WERI-Rb-1 (cell line): ENCODE data around the gene CACNB1.

Experiments
- DNase-seq: peaks from one replicate; pipeline ENCODE4 v3.0.0-alpha.2; 2020
- H3K27ac ChIP-seq: fragments of 250-450 bp; sonication (Bioruptor Pico); 2 replicates; pipeline ENCODE4 v1.5.1; 2020; ENCODE audit warnings: mild to moderate bottlenecking, moderate library complexity
- H3K27me3 ChIP-seq: fragments of 250-450 bp; sonication (Bioruptor Pico); 2 replicates; pipeline ENCODE4 v1.5.1; 2021; ENCODE audit warnings: mild to moderate bottlenecking, low read depth, moderate library complexity; ENCODE audit not compliant: insufficient read depth, severe bottlenecking
- H3K36me3 ChIP-seq: fragments of 250-450 bp; sonication (Bioruptor Pico); 2 replicates; pipeline ENCODE4 v1.5.1; 2020; ENCODE audit warnings: mild to moderate bottlenecking, moderate library complexity
- H3K4me3 ChIP-seq: 2 replicates; pipeline ENCODE4 v1.5.1; 2011; ENCODE audit warnings: low read depth, mild to moderate bottlenecking, control low read depth, low read length
- H3K9me3 ChIP-seq: fragments of 250-450 bp; sonication (Bioruptor Pico); 2 replicates; pipeline ENCODE4 v1.5.1; 2021; ENCODE audit warnings: mild to moderate bottlenecking, moderate library complexity; ENCODE audit not compliant: severe bottlenecking
- CTCF ChIP-seq: IDR thresholded peaks from 2 replicates; pipeline ENCODE4 v1.5.1; 2011; ENCODE audit warnings: low read depth, mild to moderate bottlenecking, control low read depth, inconsistent platforms, low read length

CACNB1 gene

GRCh38 chr17:39151943-39152818 is 45.3 kb downstream of the CACNB1 start:
- peak overlapping the region; percentile 90 for H3K27ac ChIP-seq
- peaks cover 4% of the 10 kb centered on the region; the same call in 1 of the 2 replicates for H3K36me3 ChIP-seq
- peak; percentile 83 for DNase-seq
- no peak for TF ChIP-seq CTCF
- no peaks in the 10 kb centered on the region for H3K27me3 ChIP-seq
- no peaks in the 10 kb centered on the region for H3K9me3 ChIP-seq
- peak overlapping the region; percentile 87 for H3K4me3 ChIP-seq

- peak within 1 kb of the TSS; percentile 90 for H3K27ac ChIP-seq
- H3K27me3 ChIP-seq = no peaks in the 10 kb centered on the region
- DNase-seq = no peak
- no peak for TF ChIP-seq CTCF
- H3K4me3 ChIP-seq = peak within 1 kb of the TSS; percentile 87
- H3K9me3 ChIP-seq = no peaks in the 10 kb centered on the region
- peaks cover 4% of the 10 kb centered on the region; the same call in 1 of the 2 replicates for H3K36me3 ChIP-seq
Observed at GRCh38 chr17:39151150-39151942, 46.1 kb downstream of the CACNB1 start, which contains the start of gene PLXDC1. Gene PLXDC1, minus strand, starts transcription at chr17:39151637. Its CDS starts 200 bp downstream, at chr17:39151437.

GRCh38 chr17:39150795-39151149 is 46.7 kb downstream of the CACNB1 start:
- peak overlapping the region; percentile 66 for H3K4me3 ChIP-seq

GRCh38 chr17:39150104-39150634 is 47.3 kb downstream of the CACNB1 start:
- Histone ChIP-seq H3K9me3 (no peaks in the 10 kb centered on the region), H3K4me3 (no peak overlapping the region; the same call in 1 of the 2 replicates), H3K27me3 (no peaks in the 10 kb centered on the region), H3K27ac (no peak overlapping the region), H3K36me3 (peaks cover 4% of the 10 kb centered on the region; the same call in 1 of the 2 replicates)
- no peak for TF ChIP-seq CTCF
- no peak for DNase-seq

More at GRCh38 chr17:39150795-39151149, 46.7 kb downstream of the CACNB1 start:
- H3K27ac ChIP-seq = peak overlapping the region; percentile 77
- H3K27me3 ChIP-seq = no peaks in the 10 kb centered on the region
- peaks cover 4% of the 10 kb centered on the region; the same call in 1 of the 2 replicates for H3K36me3 ChIP-seq
- DNase-seq = no peak
- TF ChIP-seq CTCF = no peak
- H3K9me3 ChIP-seq = no peaks in the 10 kb centered on the region

- Histone ChIP-seq H3K36me3 (no peaks in the 10 kb centered on the region), H3K27ac (no peak overlapping the region), H3K27me3 (no peaks in the 10 kb centered on the region), H3K9me3 (no peaks in the 10 kb centered on the region), H3K4me3 (no peak overlapping the region)
- no peak for TF ChIP-seq CTCF
- no peak for DNase-seq
Observed at GRCh38 chr17:39147221-39148185, 50.0 kb downstream of the CACNB1 start.
